CD14-positive monocyte (primary cell): ENCODE measurements around the gene KLHDC8A. TPM values are rescaled to one million over a fixed set of nuclear protein-coding genes. Genes with fewer than 3 reads are reported as not detected.

Experiments
- DNase-seq, 3 donors: peaks; one replicate each; pipeline ENCODE4 v3.0.0-alpha.2; 2011 to 2022
- H2AFZ ChIP-seq: 2 replicates; pipeline ENCODE4 v1.6.0; 2012; ENCODE audit warnings: mild to moderate bottlenecking, low read depth, low read length, inconsistent platforms; ENCODE audit not compliant: insufficient read depth, poor library complexity, severe bottlenecking
- H3K27ac ChIP-seq, 2 donors: 1 replicate in 1 of 2; 2 replicates in 1 of 2; pipeline ENCODE4 v1.5.1; 2012 to 2013; ENCODE audit warnings: low read length in 2 of 2, control low read depth in 1 of 2, inconsistent platforms in 1 of 2, low read depth in 1 of 2, mild to moderate bottlenecking in 1 of 2
- H3K27me3 ChIP-seq, 2 donors: one replicate each; pipeline versions ENCODE4 v1.6.0 to v1.6.1; 2011 to 2013; ENCODE audit warnings: low read length in 2 of 2; ENCODE audit not compliant: control insufficient read depth in 2 of 2, insufficient read depth in 2 of 2
- H3K36me3 ChIP-seq, 2 donors: replicated peaks in 1 of 2; 1 replicate in 1 of 2; 2 replicates in 1 of 2; pipeline versions ENCODE4 v1.5.1 to v1.6.1; 2012 to 2013; ENCODE audit warnings: low read length in 2 of 2, control low read depth in 1 of 2, inconsistent platforms in 1 of 2, mild to moderate bottlenecking in 1 of 2; ENCODE audit not compliant: insufficient read depth in 2 of 2, control insufficient read depth in 1 of 2
- H3K4me1 ChIP-seq, 2 donors: 1 replicate in 1 of 2; 2 replicates in 1 of 2; pipeline versions ENCODE4 v1.5.1 to v1.6.1; 2012 to 2013; ENCODE audit warnings: low read length in 2 of 2, control low read depth in 1 of 2, inconsistent platforms in 1 of 2, mild to moderate bottlenecking in 1 of 2, moderate library complexity in 1 of 2; ENCODE audit not compliant: insufficient read depth in 2 of 2, control insufficient read depth in 1 of 2
- H3K4me2 ChIP-seq: replicated peaks from 2 replicates; pipeline ENCODE3; 2012; ENCODE audit warnings: low read length, moderate library complexity, mild to moderate bottlenecking; ENCODE audit not compliant: poor library complexity, severe bottlenecking; ENCODE audit errors: extremely low read depth
- H3K4me3 ChIP-seq, 3 experiments: fragments of 200-600 bp in 1 of 3; sonication (generic) in 1 of 3; replicated peaks in 1 of 3; 1 replicate in 2 of 3; 2 replicates in 1 of 3; pipeline ENCODE4 v1.5.1; 2011 to 2013; ENCODE audit warnings: low read length in 3 of 3, mild to moderate bottlenecking in 3 of 3, control low read depth in 2 of 3, low read depth in 2 of 3, inconsistent platforms in 1 of 3, moderate library complexity in 1 of 3
- H3K79me2 ChIP-seq: 2 replicates; pipeline ENCODE4 v1.6.0; 2012; ENCODE audit warnings: mild to moderate bottlenecking, control low read depth, inconsistent platforms, low read length, moderate library complexity; ENCODE audit not compliant: insufficient read depth
- H3K9ac ChIP-seq: 2 replicates; pipeline ENCODE4 v1.6.0; 2017; ENCODE audit warnings: low read length, mild to moderate bottlenecking; ENCODE audit not compliant: insufficient read depth, poor library complexity, severe bottlenecking
- H3K9me3 ChIP-seq, 2 donors: replicated peaks in 1 of 2; 1 replicate in 1 of 2; 2 replicates in 1 of 2; pipeline versions ENCODE4 v1.5.1 to v1.6.1; 2012 to 2013; ENCODE audit warnings: low read length in 2 of 2, control low read depth in 1 of 2; ENCODE audit not compliant: control insufficient read depth in 1 of 2, insufficient read depth in 1 of 2
- H4K20me1 ChIP-seq: 2 replicates; pipeline ENCODE4 v1.6.0; 2012; ENCODE audit warnings: mild to moderate bottlenecking, low read length, control low read depth, moderate library complexity; ENCODE audit not compliant: insufficient read depth
- H3K27ac Mint-ChIP-seq, 7 donors: one replicate each; pipeline ENCODE4 v1.8.0; 2020; ENCODE audit warnings: mild to moderate bottlenecking in 7 of 7, mixed read lengths in 7 of 7, moderate library complexity in 6 of 7, inconsistent platforms in 2 of 7
- H3K27me3 Mint-ChIP-seq, 3 donors: one replicate each; pipeline ENCODE4 v1.8.0; 2021 to 2022; ENCODE audit warnings: low read depth in 3 of 3, mild to moderate bottlenecking in 3 of 3, mixed read lengths in 3 of 3, moderate library complexity in 3 of 3, inconsistent platforms in 1 of 3
- H3K36me3 Mint-ChIP-seq, 2 donors: one replicate each; pipeline ENCODE4 v1.8.0; 2020; ENCODE audit warnings: mixed read lengths in 2 of 2, inconsistent platforms in 1 of 2, mild to moderate bottlenecking in 1 of 2
- H3K4me1 Mint-ChIP-seq: one replicate; pipeline ENCODE4 v1.8.0; 2020; ENCODE audit warnings: mild to moderate bottlenecking, mixed read lengths
- H3K4me3 Mint-ChIP-seq, 2 donors: one replicate each; pipeline ENCODE4 v1.8.0; 2020; ENCODE audit warnings: mild to moderate bottlenecking in 2 of 2, mixed read lengths in 2 of 2, moderate library complexity in 1 of 2
- H3K9me3 Mint-ChIP-seq, 7 donors: one replicate each; pipeline ENCODE4 v1.8.0; 2020 to 2022; ENCODE audit warnings: mixed read lengths in 7 of 7, mild to moderate bottlenecking in 6 of 7, moderate library complexity in 6 of 7, inconsistent platforms in 2 of 7
- WGBS: methylation state at CpG from one replicate; pipeline ENCODE4 v1.1.5; 2013; ENCODE audit warnings: missing lambda C conversion rate; ENCODE audit not compliant: insufficient coverage; 5-methylcytosine and 5-hydroxymethylcytosine counted together
- intact Hi-C, 2 donors: fragments of 100-400 bp; cut with micrococcal nuclease; formaldehyde crosslinking; loops; one replicate each; pipeline versions ENCODE4 v1.15.0 to v1.15.1; 2023
- polyA plus RNA-seq, 3 donors: library from polyadenylated mRNA; depleted of rRNA in 1 of 3; unstranded in 2 of 3; stranded (reverse) in 1 of 3; fragments of 300-500 nt in 2 of 3; fragments of >200 nt in 1 of 3; fragmentation: Illumina TruSeq in 2 of 3; gene quantifications; 1 replicate in 2 of 3; 2 replicates in 1 of 3; pipeline ENCODE4 v1.2.3, GENCODE V29; 2012 to 2021
- TF ChIP-seq, protein P1 (sequence below): fragments of 200-600 bp; IDR thresholded peaks from one replicate; pipeline ENCODE4 v1.8.0; 2022; ENCODE audit warnings: antibody characterized with exemption, mild to moderate bottlenecking

KLHDC8A gene
- polyA plus RNA-seq, 3 donors: not detected

DNA sequence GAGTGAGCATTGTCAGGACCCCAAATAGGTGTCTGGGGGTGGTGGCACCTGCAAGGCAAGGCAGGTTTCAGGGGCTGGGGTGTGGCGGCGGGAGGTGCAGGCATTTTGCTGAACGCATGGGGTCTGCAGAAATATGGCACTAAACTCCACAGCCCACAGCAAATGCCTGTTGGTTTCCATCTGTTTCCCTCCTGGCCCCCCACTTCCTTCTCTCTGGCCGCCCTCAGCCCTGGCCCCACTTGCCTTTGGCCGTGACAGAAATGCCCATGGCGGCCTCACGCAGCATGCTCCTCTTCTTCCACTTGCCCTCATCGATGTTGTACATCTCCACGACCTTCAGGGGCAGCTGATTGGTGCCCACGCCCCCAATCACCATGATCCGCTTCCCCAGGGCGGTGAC is 13.7 kb downstream of the KLHDC8A start:
- no peak for DNase-seq
- Histone ChIP-seq H3K36me3 (no peaks in the 10 kb centered on the region), H3K9me3 (peaks cover 0 to 6% of the 10 kb centered on the region in 2 donors), H3K9ac (no peak overlapping the region), H3K4me3 (no peak overlapping the region), H3K4me2 (no peak overlapping the region), H3K4me1 (peaks cover 7 to 12% of the 10 kb centered on the region in 2 donors), H3K27me3 (peaks cover 46 to 53% of the 10 kb centered on the region in 2 donors), H3K79me2 (no peaks in the 10 kb centered on the region), H4K20me1 (no peaks in the 10 kb centered on the region), H2AFZ (no peak overlapping the region), H3K27ac (no peak overlapping the region)
- Mint-ChIP-seq H3K36me3 (peaks cover 3 to 7% of the 10 kb centered on the region in 2 donors), H3K4me1 (peaks cover 9% of the 10 kb centered on the region), H3K27ac (peak overlapping the region in 1 of 7 donors; percentile 45), H3K4me3 (peak overlapping the region in 1 of 2 donors; percentile 77), H3K9me3 (peaks cover 0 to 12% (median 5%) of the 10 kb centered on the region in 7 donors), H3K27me3 (peaks cover 44 to 73% (median 59%) of the 10 kb centered on the region in 3 donors)
- intact Hi-C loops: no loop called here
- WGBS: 29% methylated on average over 10 of the region's 12 CpGs
- TF ChIP-seq, protein P1, sequence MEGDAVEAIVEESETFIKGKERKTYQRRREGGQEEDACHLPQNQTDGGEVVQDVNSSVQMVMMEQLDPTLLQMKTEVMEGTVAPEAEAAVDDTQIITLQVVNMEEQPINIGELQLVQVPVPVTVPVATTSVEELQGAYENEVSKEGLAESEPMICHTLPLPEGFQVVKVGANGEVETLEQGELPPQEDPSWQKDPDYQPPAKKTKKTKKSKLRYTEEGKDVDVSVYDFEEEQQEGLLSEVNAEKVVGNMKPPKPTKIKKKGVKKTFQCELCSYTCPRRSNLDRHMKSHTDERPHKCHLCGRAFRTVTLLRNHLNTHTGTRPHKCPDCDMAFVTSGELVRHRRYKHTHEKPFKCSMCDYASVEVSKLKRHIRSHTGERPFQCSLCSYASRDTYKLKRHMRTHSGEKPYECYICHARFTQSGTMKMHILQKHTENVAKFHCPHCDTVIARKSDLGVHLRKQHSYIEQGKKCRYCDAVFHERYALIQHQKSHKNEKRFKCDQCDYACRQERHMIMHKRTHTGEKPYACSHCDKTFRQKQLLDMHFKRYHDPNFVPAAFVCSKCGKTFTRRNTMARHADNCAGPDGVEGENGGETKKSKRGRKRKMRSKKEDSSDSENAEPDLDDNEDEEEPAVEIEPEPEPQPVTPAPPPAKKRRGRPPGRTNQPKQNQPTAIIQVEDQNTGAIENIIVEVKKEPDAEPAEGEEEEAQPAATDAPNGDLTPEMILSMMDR: no peak

DNA sequence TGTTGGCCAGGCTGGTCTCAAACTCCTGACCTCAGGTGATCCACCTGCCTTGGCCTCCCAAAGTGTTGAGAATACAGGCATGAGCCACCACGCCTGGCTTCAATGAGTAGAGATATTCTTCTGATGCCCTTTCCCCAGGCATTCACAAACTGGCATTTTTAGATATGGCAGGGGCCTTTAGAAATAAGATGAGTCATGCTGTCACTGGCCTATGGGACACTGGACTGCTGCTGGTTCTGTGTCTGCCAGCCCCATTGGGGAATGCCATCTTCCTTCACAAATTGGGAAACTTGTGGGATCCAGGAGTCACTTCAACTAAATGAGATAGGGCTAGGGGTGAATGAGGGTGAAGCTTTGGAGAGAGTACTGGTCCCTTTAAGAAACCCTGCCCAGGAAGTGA is 16.0 kb downstream of the KLHDC8A start:
- WGBS: no CpG with 5 or more reads among the region's 1 CpG
- peaks cover 3 to 7% of the 10 kb centered on the region in 2 donors for H3K36me3 Mint-ChIP-seq
- H3K27me3 ChIP-seq: peaks cover 35 to 37% of the 10 kb centered on the region in 2 donors
- DNase-seq: no peak
- H2AFZ ChIP-seq: no peak overlapping the region
- no peaks in the 10 kb centered on the region for H4K20me1 ChIP-seq
- no peak overlapping the region for H3K27ac ChIP-seq
- no peak overlapping the region for H3K4me3 Mint-ChIP-seq
- peaks cover 9% of the 10 kb centered on the region for H3K4me1 Mint-ChIP-seq
- no peak overlapping the region for H3K27ac Mint-ChIP-seq
- peaks cover 0 to 12% (median 5%) of the 10 kb centered on the region in 7 donors for H3K9me3 Mint-ChIP-seq
- no peak overlapping the region for H3K9ac ChIP-seq
- peaks cover 0 to 6% of the 10 kb centered on the region in 2 donors for H3K9me3 ChIP-seq
- H3K4me1 ChIP-seq: peaks cover 7 to 12% of the 10 kb centered on the region in 2 donors
- peaks cover 36 to 61% (median 47%) of the 10 kb centered on the region in 3 donors for H3K27me3 Mint-ChIP-seq
- intact Hi-C loops: no loop called here
- TF ChIP-seq, protein P1: no peak
- no peaks in the 10 kb centered on the region for H3K79me2 ChIP-seq
- no peak overlapping the region for H3K4me2 ChIP-seq
- H3K36me3 ChIP-seq: no peaks in the 10 kb centered on the region
- no peak overlapping the region for H3K4me3 ChIP-seq
